Right lobe of liver (tissue), 4 donors: ENCODE measurements around the gene IKBKE.

Experiments
- CTCF ChIP-seq, 4 donors: fragments of 200-600 bp in 3 of 4; fragments of 450-650 bp in 1 of 4; IDR thresholded peaks; one replicate each; pipeline versions ENCODE4 v1.5.1 to v1.8.0; 2016 to 2022; ENCODE audit warnings: antibody characterized with exemption in 4 of 4, mild to moderate bottlenecking in 2 of 4
- POLR2A ChIP-seq: fragments of 450-650 bp; IDR thresholded peaks from one replicate; pipeline ENCODE4 v1.6.1; 2017; ENCODE audit warnings: antibody characterized with exemption, mild to moderate bottlenecking
- donor health status: DM: no; HTN: no; CAD: no.
- donor health status: DM: no; HTN: no; CAD: no.
- donor health status: DM: no; HTN: yes; CAD: no.

GRCh38 chr1:206438554-206438953 is 31.7 kb upstream of the IKBKE start:
- TF ChIP-seq CTCF (IDR thresholded peaks at IDR 0.05) (no peak), POLR2A (no peak)
